HFF-Myc (cell line): Measurements from ENCODE around the gene RNPS1.

ENCODE experiments used
- DNase-seq: peaks from one replicate; pipeline ENCODE4 v3.0.0-alpha.2; 2011; ENCODE audit warnings: low read depth; ENCODE audit errors: extremely low read depth
- H3K4me3 ChIP-seq: replicated peaks from 2 replicates; pipeline ENCODE4 v1.5.1; 2011; ENCODE audit warnings: low read depth, mild to moderate bottlenecking, control low read depth, low read length
- CTCF ChIP-seq: IDR thresholded peaks from 2 replicates; pipeline ENCODE4 v1.5.1; 2012; ENCODE audit warnings: mild to moderate bottlenecking, low read depth, low read length, control low read depth; ENCODE audit errors: missing control alignments

RNPS1 gene

GRCh38 chr16:2233046-2233775 is 34.7 kb downstream of the RNPS1 start:
- no peak for TF ChIP-seq CTCF
- DNase-seq, result no peak
- no peak overlapping the region for H3K4me3 ChIP-seq

- no peak for DNase-seq
- no peak overlapping the region for H3K4me3 ChIP-seq
- no peak for TF ChIP-seq CTCF
Measured at GRCh38 chr16:2232094-2232990, 35.6 kb downstream of the RNPS1 start.

GRCh38 chr16:2231016-2231931 is 36.7 kb downstream of the RNPS1 start:
- TF ChIP-seq CTCF, result no peak
- DNase-seq, result no peak

GRCh38 chr16:2230376-2230775 is 37.5 kb downstream of the RNPS1 start:
- TF ChIP-seq CTCF, result no peak
- no peak for DNase-seq
- no peak overlapping the region for H3K4me3 ChIP-seq

More at GRCh38 chr16:2231016-2231931, 36.7 kb downstream of the RNPS1 start:
- no peak overlapping the region for H3K4me3 ChIP-seq

GRCh38 chr16:2229632-2230250 is 38.2 kb downstream of the RNPS1 start:
- no peak for DNase-seq
- TF ChIP-seq CTCF, result no peak
- H3K4me3 ChIP-seq, result no peak overlapping the region

GRCh38 chr16:2229091-2229490 is 38.8 kb downstream of the RNPS1 start:
- no peak for TF ChIP-seq CTCF
- no peak overlapping the region for H3K4me3 ChIP-seq
- DNase-seq, result no peak
